GM12891 (cell line): ENCODE results near the gene TTC22.
"Not testable (repeated sequence)": the region's sequence is repeated elsewhere in the genome, so short reads cannot be mapped to it uniquely, and the experiment has no call there.

Experiments used
- DNase-seq: peaks from one replicate; pipeline ENCODE4 v3.0.0; 2011; ENCODE audit warnings: low spot score; ENCODE audit not compliant: insufficient read length
- FAIRE-seq: peaks from 2 replicates; lab custom pipeline; 2011; peaks lifted over from hg19 to GRCh38; lab: Jason Lieb, UNC
- PAX5 ChIP-seq: IDR thresholded peaks from 2 replicates; pipeline ENCODE4 v1.6.1; 2011; ENCODE audit warnings: low read length, moderate library complexity, mild to moderate bottlenecking; ENCODE audit not compliant: insufficient read depth, severe bottlenecking
- POLR2A ChIP-seq: IDR thresholded peaks from 2 replicates; pipeline ENCODE4 v1.6.1; 2011; ENCODE audit warnings: low read depth, low read length, control low read depth
- POLR2AphosphoS5 ChIP-seq: IDR thresholded peaks from 2 replicates; pipeline ENCODE4 v1.6.1; 2011; ENCODE audit warnings: low read depth, low read length, control low read depth
- POU2F2 ChIP-seq: IDR thresholded peaks from 2 replicates; pipeline ENCODE4 v1.6.1; 2011; ENCODE audit warnings: low read depth, mild to moderate bottlenecking, control low read depth, low read length, moderate library complexity
- SPI1 ChIP-seq: IDR thresholded peaks from 2 replicates; pipeline ENCODE4 v1.6.1; 2011; ENCODE audit warnings: low read depth, low read length, control low read depth
- TAF1 ChIP-seq: IDR thresholded peaks from 2 replicates; pipeline ENCODE4 v1.6.1; 2011; ENCODE audit warnings: low read depth, low read length, control low read depth

TTC22 gene

DNA sequence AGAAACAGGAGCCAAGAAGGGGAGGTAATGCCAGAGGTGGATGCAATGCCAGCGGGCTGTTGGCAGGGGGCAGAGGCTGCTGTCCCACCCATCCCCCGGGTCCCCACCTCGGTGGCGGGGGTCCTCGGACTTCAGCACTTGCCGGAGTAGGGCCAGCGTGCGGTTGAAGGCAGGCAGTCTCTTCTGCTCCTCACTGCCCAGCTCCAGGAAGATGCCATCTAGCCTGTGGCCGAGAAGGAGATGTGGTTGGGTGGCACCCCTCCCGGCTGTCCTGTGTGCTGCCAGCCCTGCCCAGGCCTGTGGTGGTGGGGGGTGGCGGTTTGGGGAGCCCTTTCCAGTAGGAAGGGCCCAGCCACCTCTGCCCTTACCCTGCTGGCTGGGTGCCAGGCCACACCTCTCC lies 13.5 kb downstream of the TTC22 start:
- TF ChIP-seq POU2F2 (no peak), POLR2A (no peak), POLR2AphosphoS5 (no peak), SPI1 (no peak), TAF1 (no peak), PAX5 (no peak)
- DNase-seq (no peak), FAIRE-seq (no peak)

GRCh38 chr1:54786778-54787177 lies 14.3 kb downstream of the TTC22 start:
- TF ChIP-seq SPI1: no peak
- no peak for TF ChIP-seq POU2F2
- TF ChIP-seq POLR2AphosphoS5: no peak
- no peak for TF ChIP-seq POLR2A
- no peak for TF ChIP-seq TAF1
- no peak for TF ChIP-seq PAX5
- FAIRE-seq (no peak), DNase-seq (no peak)

GRCh38 chr1:54784066-54784465 lies 17.1 kb downstream of the TTC22 start:
- FAIRE-seq: no peak
- no peak for DNase-seq
- no peak for TF ChIP-seq POLR2AphosphoS5

DNA sequence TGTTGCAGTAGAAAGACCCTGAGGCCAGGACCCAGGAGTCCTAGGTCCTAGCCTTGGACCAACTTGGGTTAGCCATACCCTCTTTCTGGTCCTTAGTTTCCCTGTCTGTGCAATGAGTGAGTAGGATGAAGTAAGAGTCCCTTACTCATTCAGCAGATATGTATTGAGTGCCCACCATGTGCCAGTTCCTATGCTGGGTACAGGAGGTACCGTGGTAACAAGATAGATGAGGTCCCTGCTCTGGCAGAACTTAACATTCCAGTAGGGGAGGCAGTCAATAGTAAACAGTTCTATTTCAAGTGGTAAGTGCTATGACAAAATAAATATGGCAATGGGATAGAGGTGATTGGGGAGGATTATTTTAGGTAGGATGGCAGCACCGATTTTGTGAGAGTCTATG lies 18.5 kb downstream of the TTC22 start:
- DNase-seq (no peak), FAIRE-seq (peak; percentile 28)
- TF ChIP-seq POLR2A (no peak), POU2F2 (no peak), POLR2AphosphoS5 (no peak), PAX5 (no peak), TAF1 (no peak), SPI1 (no peak)

- FAIRE-seq (no peak), DNase-seq (no peak)
- TF ChIP-seq POLR2A: no peak
- no peak for TF ChIP-seq SPI1
- TF ChIP-seq POU2F2: no peak
- TF ChIP-seq TAF1: no peak
- no peak for TF ChIP-seq POLR2AphosphoS5
- no peak for TF ChIP-seq PAX5
These were observed 19.0 kb downstream of the TTC22 start for GRCh38 chr1:54782156-54782555.

GRCh38 chr1:54781023-54781723 lies 19.9 kb downstream of the TTC22 start:
- no peak for DNase-seq
- TF ChIP-seq SPI1 (no peak), POLR2AphosphoS5 (no peak), POLR2A (no peak)
- FAIRE-seq: no peak

DNA sequence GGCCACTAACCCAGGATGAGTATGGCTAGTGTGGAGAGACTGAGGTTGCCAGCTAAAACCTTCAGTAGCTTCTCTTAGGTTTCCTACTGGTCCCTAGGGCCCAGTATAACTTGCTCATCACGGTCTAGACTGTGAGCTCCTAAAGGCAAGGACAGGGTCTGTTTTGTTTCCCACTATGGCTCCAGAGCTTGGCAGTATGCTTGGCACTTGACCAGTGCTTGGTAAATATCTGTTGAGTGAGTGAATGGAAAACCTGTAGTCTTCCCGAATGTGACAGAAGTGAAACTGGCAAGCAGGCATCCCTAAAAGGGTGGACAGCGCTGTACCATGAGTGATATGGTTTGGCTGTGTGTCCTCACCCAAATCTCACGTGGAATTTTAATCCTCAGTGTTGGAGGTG lies 23.7 kb downstream of the TTC22 start:
- FAIRE-seq (no peak), DNase-seq (no peak)
- no peak for TF ChIP-seq POLR2A
- TF ChIP-seq TAF1: no peak
- TF ChIP-seq POU2F2: no peak
- no peak for TF ChIP-seq POLR2AphosphoS5
- TF ChIP-seq SPI1: no peak

GRCh38 chr1:54777011-54777410 lies 24.1 kb downstream of the TTC22 start:
- no peak for FAIRE-seq
- TF ChIP-seq POU2F2 (no peak), POLR2AphosphoS5 (no peak), PAX5 (no peak), POLR2A (no peak), TAF1 (no peak), SPI1 (no peak)
- DNase-seq: no peak

DNA sequence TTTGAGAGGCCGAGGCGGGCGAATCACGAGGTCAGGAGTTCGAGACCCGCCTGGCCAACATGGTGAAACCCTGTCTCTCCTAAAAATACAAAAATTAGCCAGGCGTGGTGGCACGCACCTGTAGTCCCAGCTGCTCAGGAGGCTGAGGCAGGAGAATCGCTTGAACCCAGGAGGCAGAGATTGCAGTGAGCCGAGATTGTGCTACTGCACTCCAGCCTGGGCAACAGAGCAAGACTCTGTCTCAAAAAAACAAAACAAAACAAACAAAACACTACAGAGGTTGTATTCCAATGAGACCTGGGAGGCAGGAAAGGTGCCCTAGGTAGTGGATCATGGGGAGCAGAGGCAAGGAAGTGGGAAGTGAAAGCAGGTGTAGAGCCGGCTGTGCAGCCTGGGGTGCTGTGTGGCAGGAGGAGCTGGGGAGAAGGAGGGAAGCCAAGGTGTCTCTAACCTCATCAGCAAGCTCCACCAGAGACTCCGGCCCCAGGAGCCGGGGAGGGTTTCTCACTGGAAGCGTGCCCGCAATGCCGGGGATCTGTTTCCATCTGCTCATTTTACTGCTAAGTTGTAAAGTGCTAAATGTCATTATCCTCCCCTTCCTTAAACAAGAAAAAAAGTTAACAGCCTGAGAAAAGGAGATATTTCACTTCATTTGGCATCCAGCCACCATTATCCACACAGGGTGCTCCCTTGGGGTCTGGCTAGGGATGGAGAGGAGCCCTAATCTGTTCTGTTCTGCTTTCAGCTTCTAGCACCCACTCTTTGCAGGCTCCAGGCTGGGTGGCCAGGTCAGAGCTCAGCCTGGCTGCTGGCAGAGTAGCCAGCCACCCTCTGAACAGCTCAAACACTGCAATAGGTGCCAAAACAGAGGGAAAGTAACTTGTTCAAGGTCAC lies 25.0 kb downstream of the TTC22 start:
- TF ChIP-seq SPI1: peak; percentile 24; the same call in 1 of the 2 replicates
- DNase-seq, FAIRE-seq: not testable (repeated sequence)

DNA sequence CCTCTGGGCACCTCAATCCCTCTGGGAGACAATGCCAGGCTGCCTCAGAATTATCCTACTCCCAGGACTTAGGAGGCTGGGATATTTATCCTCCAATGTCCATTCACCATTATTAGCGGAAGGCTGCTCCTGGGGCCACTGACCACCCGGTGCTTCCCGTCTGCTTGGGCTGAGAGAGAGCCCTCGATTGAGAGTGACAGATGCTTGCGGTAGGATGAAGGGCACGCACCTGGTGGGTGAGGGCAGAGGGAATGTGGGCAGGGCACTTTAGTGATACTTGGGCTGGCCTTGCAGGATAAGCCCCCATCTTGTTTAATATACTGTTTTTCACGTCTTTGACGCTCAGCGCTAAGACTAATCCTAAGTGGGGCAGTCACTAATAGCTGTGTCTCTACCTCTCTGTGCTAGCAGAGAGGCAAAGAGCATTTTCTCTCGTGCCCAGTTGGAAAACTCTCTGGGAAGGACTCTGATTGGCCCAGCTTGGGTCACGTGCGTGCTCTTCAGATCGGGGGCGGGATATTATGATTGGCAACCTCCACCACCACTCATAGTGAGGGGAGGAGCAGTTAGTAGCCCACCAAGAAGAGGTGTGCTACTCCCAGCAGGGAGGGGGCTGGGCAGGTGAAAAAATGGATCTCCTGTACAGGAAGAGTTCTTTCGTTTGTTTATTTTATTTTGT lies 26.2 kb downstream of the TTC22 start:
- DNase-seq (no peak), FAIRE-seq (no peak)
- no peak for TF ChIP-seq POLR2A
- TF ChIP-seq POLR2AphosphoS5: no peak
- TF ChIP-seq SPI1: no peak
- TF ChIP-seq POU2F2: no peak
- TF ChIP-seq PAX5: no peak
- TF ChIP-seq TAF1: no peak
